HepG2 (cell line): ENCODE results near the gene CD4. TPM values are rescaled to one million over a fixed set of nuclear protein-coding genes. Genes with fewer than 3 reads are reported as not detected.

Experiments
- AGO1 ChIP-seq: fragments of 200-400 bp; formaldehyde crosslinking; IDR thresholded peaks from 2 replicates; pipeline ENCODE4 v1.6.1; 2017; ENCODE audit warnings: mild to moderate bottlenecking, low read depth, low read length, moderate library complexity; ENCODE audit not compliant: poor library complexity, severe bottlenecking
- ELF1 ChIP-seq: sonication (generic); formaldehyde crosslinking; IDR thresholded peaks from 2 replicates; pipeline ENCODE4 v1.4.0; 2020; ENCODE audit warnings: missing genetic modification reagents
- GATA4 ChIP-seq: sonication (generic); IDR thresholded peaks from 2 replicates; pipeline ENCODE4 v1.6.1; 2016; ENCODE audit warnings: antibody characterized with exemption, low read depth, borderline replicate concordance
- PHB2 ChIP-seq: fragments of 450-650 bp; IDR thresholded peaks from 2 replicates; pipeline ENCODE4 v1.6.1; 2018; ENCODE audit not compliant: partially characterized antibody
- PHF5A ChIP-seq: IDR thresholded peaks from one replicate; pipeline ENCODE4 v1.6.1; 2018; ENCODE audit warnings: low read depth, missing genetic modification reagents; ENCODE audit not compliant: unreplicated experiment
- POLR2A ChIP-seq, 2 experiments: IDR thresholded peaks; 2 replicates each; pipeline ENCODE4 v1.6.1; 2011; ENCODE audit warnings: low read depth in 2 of 2, low read length in 2 of 2, mild to moderate bottlenecking in 1 of 2, moderate library complexity in 1 of 2; ENCODE audit not compliant: insufficient read depth in 1 of 2
- RAD21 ChIP-seq: fragments of 450-650 bp; formaldehyde crosslinking; IDR thresholded peaks from 2 replicates; pipeline ENCODE4 v1.5.0; 2020; ENCODE audit warnings: mild to moderate bottlenecking
- RNF2 ChIP-seq: fragments of 450-650 bp; conservative IDR thresholded peaks from 2 replicates; pipeline ENCODE4 v1.6.1; 2016; ENCODE audit warnings: low read depth
- TAF15 ChIP-seq: fragments of 200-400 bp; formaldehyde crosslinking; IDR thresholded peaks from one replicate; pipeline ENCODE4 v1.6.1; 2018; ENCODE audit warnings: mild to moderate bottlenecking, low read depth, low read length; ENCODE audit not compliant: poor library complexity, severe bottlenecking
- ZNF205 ChIP-seq: IDR thresholded peaks from 2 replicates; pipeline ENCODE4 v1.6.1; 2018; ENCODE audit warnings: missing biosample characterization, missing genetic modification reagents
- ZNF644 ChIP-seq: IDR thresholded peaks from 2 replicates; pipeline ENCODE4 v1.6.1; 2016; ENCODE audit warnings: low read depth
- ZSCAN29 ChIP-seq: sonication (generic); formaldehyde crosslinking; conservative IDR thresholded peaks from 2 replicates; pipeline ENCODE4 v1.4.0; 2020; ENCODE audit warnings: mild to moderate bottlenecking, missing genetic modification reagents
- polyA plus RNA-seq, 8 experiments: library from polyadenylated mRNA; depleted of rRNA in 3 of 8; stranded (reverse) in 7 of 8; unstranded in 1 of 8; fragments of >200 nt; fragmentation: Illumina TruSeq in 4 of 8; extraction: Trizol in 4 of 8; gene quantifications; 2 replicates each; pipeline versions ENCODE4 v1.2.1 to v1.2.3, GENCODE V29; 2011 to 2016; ENCODE audit warnings: low read depth in 4 of 8, missing spikeins in 1 of 8, mixed read lengths in 1 of 8; ENCODE audit not compliant: insufficient read depth in 1 of 8
- total RNA-seq, 5 experiments: library from RNA; depleted of rRNA; stranded (reverse); fragments of >200 nt; fragmentation: Illumina TruSeq; extraction: Trizol; gene quantifications; 2 replicates each; pipeline ENCODE4 v1.2.3, GENCODE V29; 2016; ENCODE audit warnings: low read depth in 1 of 5
- TF ChIP-seq, protein P1 (sequence below): sonication (generic); formaldehyde crosslinking; IDR thresholded peaks from 2 replicates; pipeline ENCODE4 v1.4.0; 2020; ENCODE audit warnings: missing genetic modification reagents
- TF ChIP-seq, protein P2 (sequence below): sonication (generic); formaldehyde crosslinking; conservative IDR thresholded peaks from 2 replicates; pipeline ENCODE4 v1.8.0; 2022; ENCODE audit warnings: low read depth, missing genetic modification reagents
- TF ChIP-seq, protein P3 (sequence below): sonication (generic); formaldehyde crosslinking; IDR thresholded peaks from 2 replicates; pipeline ENCODE4 v1.4.0; 2020; ENCODE audit warnings: low read depth, mild to moderate bottlenecking, missing genetic modification reagents
- TF ChIP-seq, protein P4 (sequence below): sonication (generic); formaldehyde crosslinking; IDR thresholded peaks from 2 replicates; pipeline ENCODE4 v1.5.1; 2020; ENCODE audit warnings: mild to moderate bottlenecking, moderate library complexity, missing genetic modification reagents
- TF ChIP-seq, protein P5 (sequence below): sonication (generic); formaldehyde crosslinking; IDR thresholded peaks from 2 replicates; pipeline ENCODE4 v1.4.0; 2020; ENCODE audit warnings: mild to moderate bottlenecking, missing genetic modification reagents
- TF ChIP-seq, protein P6 (sequence below): sonication (generic); formaldehyde crosslinking; IDR thresholded peaks from 2 replicates; pipeline ENCODE4 v1.9.0; 2021; ENCODE audit warnings: missing genetic modification reagents, mild to moderate bottlenecking, borderline replicate concordance

Gene CD4
- total and polyA plus RNA-seq, 2 of the 13 experiments (the other 11 are each of a cell fraction or from before 2014, with no cell fraction given) = 0.07 to 0.95 TPM

DNA sequence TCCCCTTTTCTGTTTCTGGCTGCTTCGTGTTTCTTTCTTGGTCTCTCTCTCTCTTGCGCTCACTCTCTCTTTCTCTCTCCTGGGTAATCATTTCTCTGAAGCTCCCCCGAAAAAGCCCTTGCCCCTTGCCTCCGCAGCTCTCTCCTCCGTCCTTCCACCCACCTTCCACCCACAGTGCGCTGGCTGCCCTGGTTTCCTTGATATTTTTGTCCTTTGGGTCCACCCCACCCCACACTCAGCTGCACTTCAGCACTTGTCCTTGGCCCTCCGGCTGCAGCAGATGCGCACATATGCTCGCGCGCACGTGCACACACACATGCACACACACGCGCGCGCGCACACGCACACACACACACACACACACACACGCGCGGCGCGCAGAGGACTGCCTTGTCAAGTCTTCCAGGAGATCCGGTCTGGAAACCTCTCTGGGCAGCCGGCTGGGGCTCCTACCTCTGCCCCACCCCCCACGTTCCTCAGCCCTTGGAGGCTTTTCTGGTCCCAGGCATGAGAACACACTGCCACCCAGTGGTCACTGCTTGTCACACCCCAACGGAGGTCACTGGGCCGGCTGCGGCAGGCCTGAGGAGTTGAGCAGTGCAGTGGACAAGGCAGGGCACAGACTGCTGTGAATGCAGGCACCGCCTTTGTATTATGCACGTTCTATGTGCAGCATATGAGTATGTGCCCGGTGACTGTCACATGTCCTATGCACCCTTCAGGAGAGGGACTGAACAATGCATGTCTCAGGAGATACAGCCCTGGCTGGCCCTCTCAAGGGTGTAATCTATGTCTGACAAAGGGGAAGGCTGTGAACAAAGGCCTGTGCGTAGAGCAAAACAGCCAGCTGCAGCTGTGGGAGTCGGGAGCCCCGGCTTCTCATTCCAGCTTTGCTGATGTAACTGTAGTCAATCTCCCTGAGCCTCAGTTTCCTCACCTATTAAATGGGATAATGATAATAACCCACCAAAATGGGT lies 10.5 kb upstream of the CD4 start (continued):
- TF ChIP-seq, protein P1, sequence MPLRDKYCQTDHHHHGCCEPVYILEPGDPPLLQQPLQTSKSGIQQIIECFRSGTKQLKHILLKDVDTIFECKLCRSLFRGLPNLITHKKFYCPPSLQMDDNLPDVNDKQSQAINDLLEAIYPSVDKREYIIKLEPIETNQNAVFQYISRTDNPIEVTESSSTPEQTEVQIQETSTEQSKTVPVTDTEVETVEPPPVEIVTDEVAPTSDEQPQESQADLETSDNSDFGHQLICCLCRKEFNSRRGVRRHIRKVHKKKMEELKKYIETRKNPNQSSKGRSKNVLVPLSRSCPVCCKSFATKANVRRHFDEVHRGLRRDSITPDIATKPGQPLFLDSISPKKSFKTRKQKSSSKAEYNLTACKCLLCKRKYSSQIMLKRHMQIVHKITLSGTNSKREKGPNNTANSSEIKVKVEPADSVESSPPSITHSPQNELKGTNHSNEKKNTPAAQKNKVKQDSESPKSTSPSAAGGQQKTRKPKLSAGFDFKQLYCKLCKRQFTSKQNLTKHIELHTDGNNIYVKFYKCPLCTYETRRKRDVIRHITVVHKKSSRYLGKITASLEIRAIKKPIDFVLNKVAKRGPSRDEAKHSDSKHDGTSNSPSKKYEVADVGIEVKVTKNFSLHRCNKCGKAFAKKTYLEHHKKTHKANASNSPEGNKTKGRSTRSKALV (CRISPR knock-in tag) = 0 out of 2 replicates have a peak, but pooled peaks have one; percentile 57
- TF ChIP-seq ZNF205 (CRISPR knock-in tag) (peak; percentile 64; the same call in 1 of the 2 replicates), ZSCAN29 (CRISPR knock-in tag) (0 out of 2 replicates have a peak, but pooled peaks have one; percentile 43), GATA4 (no peak), PHF5A (CRISPR knock-in tag) (peak; percentile 68), AGO1 (peak; percentile 81), PHB2 (no peak), ZNF644 (CRISPR knock-in tag) (no peak), RAD21 (CRISPR knock-in tag) (peak; percentile 99), TAF15 (peak; percentile 43), RNF2 (0 out of 2 replicates have a peak, but pooled peaks have one; percentile 25), ELF1 (CRISPR knock-in tag) (peak; percentile 52; the same call in 1 of the 2 replicates), POLR2A (IDR thresholded peaks at IDR 0.05; ENCODE audit: insufficient read depth in 1 of 2, low read depth in 2 of 2, low read length in 2 of 2) (0 out of 4 replicates have a peak, but pooled peaks of 1 of the 2 experiments have one; percentile 33)
- TF ChIP-seq, protein P2, sequence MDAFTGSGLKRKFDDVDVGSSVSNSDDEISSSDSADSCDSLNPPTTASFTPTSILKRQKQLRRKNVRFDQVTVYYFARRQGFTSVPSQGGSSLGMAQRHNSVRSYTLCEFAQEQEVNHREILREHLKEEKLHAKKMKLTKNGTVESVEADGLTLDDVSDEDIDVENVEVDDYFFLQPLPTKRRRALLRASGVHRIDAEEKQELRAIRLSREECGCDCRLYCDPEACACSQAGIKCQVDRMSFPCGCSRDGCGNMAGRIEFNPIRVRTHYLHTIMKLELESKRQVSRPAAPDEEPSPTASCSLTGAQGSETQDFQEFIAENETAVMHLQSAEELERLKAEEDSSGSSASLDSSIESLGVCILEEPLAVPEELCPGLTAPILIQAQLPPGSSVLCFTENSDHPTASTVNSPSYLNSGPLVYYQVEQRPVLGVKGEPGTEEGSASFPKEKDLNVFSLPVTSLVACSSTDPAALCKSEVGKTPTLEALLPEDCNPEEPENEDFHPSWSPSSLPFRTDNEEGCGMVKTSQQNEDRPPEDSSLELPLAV (CRISPR knock-in tag) = no peak
- TF ChIP-seq, protein P3, sequence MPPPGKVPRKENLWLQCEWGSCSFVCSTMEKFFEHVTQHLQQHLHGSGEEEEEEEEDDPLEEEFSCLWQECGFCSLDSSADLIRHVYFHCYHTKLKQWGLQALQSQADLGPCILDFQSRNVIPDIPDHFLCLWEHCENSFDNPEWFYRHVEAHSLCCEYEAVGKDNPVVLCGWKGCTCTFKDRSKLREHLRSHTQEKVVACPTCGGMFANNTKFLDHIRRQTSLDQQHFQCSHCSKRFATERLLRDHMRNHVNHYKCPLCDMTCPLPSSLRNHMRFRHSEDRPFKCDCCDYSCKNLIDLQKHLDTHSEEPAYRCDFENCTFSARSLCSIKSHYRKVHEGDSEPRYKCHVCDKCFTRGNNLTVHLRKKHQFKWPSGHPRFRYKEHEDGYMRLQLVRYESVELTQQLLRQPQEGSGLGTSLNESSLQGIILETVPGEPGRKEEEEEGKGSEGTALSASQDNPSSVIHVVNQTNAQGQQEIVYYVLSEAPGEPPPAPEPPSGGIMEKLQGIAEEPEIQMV (CRISPR knock-in tag) = peak; percentile 31; the same call in 1 of the 2 replicates
- TF ChIP-seq, protein P4, sequence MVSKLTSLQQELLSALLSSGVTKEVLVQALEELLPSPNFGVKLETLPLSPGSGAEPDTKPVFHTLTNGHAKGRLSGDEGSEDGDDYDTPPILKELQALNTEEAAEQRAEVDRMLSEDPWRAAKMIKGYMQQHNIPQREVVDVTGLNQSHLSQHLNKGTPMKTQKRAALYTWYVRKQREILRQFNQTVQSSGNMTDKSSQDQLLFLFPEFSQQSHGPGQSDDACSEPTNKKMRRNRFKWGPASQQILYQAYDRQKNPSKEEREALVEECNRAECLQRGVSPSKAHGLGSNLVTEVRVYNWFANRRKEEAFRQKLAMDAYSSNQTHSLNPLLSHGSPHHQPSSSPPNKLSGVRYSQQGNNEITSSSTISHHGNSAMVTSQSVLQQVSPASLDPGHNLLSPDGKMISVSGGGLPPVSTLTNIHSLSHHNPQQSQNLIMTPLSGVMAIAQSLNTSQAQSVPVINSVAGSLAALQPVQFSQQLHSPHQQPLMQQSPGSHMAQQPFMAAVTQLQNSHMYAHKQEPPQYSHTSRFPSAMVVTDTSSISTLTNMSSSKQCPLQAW (CRISPR knock-in tag) = peak; percentile 91; the same call in 1 of the 2 replicates
- TF ChIP-seq, protein P5, sequence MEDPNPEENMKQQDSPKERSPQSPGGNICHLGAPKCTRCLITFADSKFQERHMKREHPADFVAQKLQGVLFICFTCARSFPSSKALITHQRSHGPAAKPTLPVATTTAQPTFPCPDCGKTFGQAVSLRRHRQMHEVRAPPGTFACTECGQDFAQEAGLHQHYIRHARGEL (CRISPR knock-in tag) = 0 out of 2 replicates have a peak, but pooled peaks have one; percentile 43
- TF ChIP-seq, protein P6, sequence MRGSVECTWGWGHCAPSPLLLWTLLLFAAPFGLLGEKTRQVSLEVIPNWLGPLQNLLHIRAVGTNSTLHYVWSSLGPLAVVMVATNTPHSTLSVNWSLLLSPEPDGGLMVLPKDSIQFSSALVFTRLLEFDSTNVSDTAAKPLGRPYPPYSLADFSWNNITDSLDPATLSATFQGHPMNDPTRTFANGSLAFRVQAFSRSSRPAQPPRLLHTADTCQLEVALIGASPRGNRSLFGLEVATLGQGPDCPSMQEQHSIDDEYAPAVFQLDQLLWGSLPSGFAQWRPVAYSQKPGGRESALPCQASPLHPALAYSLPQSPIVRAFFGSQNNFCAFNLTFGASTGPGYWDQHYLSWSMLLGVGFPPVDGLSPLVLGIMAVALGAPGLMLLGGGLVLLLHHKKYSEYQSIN (CRISPR knock-in tag) = no peak
